NCI-H1092 (cell line): ENCODE results near the gene RORC.
"Not testable (repeated sequence)": the region's sequence is repeated elsewhere in the genome, so short reads cannot be mapped to it uniquely, and the experiment has no call there.

ENCODE experiments used
- DNase-seq: peaks from one replicate; lab custom pipeline; 2025; lab: John Stamatoyannopoulos, UW

Gene RORC

DNA sequence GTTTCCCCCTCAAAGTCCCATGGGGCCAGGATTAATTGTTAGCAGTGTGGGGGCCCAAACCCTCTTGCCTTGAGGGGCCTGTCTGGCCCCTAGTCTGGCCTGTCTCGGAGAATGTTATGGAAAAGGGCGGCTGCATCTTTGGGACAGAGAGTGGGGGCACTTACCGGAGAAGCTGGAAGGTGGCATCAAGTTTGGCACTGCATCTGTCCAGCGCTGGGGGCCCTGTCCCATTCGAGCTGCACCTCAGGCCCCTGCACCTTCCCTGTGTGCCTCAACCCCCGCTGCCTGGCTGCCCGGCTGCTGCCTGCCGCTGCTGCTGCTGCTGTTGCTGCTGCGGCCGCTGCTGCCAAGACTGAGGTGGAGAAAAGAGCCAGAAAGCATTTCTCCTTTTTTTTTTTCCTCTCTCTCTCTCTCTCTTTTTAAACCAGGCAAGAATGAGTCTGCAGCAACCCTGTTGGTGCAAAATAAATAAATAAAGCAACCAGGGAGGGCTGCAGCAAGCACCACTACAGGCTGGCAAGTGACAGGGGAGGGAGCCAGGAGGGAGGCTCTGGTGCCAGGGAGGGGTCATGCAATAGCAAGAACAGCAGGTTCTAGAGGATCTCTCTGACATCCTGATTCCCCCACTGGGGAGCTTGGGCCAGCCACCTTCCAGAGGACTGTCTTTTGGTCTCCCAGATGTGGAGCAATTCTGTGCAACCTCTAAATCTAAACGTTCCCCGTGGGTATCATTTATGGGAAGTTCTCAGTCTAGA, 26.4 kb downstream of the RORC start, which contains the start of gene LINGO4:
LINGO4 (minus strand) TSS at position 354 of the 755 bp plus-strand sequence. CDS start 2,715 bp downstream, outside the sequence.
- DNase-seq, result no peak

DNA sequence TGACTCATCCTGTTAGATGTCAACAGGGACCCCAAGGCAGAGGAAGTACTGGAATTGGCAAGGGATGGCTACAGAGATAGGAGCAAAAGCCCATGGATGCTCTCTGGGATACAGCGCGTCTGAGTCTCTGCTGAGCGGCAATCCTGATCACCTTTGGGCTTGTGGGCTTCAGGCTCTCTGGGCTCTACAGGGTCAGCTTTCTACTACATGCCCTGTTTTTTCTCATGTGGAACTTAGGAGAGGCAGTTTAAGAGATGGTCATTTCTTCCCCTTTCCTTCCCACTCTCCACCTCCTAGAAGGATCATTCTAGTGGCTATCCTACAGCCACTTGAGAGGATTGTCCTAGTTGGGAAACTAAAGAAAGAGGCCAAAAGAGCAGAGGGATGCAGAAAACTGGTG, 27.7 kb downstream of the RORC start:
- no peak for DNase-seq

DNA sequence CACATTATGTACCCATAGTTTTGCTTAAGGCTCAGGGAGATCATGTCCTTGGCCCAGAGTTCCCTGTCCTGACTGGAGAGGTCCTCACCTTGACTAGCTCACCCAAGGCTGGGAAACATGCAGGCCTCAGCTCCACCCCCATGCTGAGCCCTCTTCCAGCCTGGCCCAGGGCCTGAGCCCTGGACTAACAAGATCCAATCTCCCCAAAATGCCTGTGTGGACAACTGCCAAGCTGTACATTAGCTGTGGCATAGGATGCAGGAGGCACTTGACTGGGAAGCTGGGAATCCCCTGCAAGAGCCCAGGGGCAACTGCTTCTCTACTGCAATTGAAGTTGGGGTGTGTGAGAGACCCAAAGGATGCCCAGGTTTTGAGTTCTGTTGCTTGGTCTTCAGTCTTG, 28.4 kb downstream of the RORC start:
- peak; percentile 31 for DNase-seq

DNA sequence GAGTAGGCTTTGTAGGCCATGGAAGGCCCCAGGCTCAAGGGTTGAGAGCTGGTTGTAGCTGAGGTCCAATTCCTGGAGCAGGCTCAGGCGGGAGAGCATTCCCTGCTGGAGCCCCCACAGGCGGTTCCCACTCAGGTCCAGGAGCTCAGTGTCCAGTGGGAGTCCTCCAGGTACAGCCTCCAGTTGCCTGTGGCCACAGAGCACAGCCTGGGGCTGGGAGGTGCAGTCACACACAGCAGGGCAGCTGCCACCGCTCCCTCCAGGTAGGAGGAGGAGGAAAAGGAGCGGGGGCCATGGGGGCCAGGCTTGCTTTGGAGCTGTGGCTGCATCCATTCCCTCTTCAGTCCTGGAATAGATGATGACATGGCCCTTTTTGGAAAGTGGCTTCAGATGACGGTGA, 29.2 kb downstream of the RORC start:
- no peak for DNase-seq

DNA sequence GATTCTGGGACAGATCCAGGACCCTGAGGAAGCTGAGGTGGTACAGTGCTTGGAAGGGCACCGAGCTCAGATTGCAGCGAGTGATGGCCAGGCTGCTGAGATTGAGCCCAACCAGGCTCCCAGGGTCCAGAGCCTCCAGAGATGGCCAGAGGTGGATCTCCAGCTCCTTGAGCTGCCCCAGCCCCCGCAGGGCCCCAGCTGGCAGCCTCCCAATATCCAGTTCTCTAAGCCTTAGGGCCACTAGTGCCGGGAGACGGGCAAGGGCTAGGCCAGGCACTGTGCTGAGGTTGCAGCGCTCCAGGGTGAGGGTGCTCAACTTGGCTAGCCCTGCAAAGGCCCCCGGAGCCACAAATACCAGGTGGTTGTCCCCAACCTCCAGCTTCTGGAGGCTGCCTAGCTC, 29.8 kb downstream of the RORC start:
- DNase-seq, result no peak

DNA sequence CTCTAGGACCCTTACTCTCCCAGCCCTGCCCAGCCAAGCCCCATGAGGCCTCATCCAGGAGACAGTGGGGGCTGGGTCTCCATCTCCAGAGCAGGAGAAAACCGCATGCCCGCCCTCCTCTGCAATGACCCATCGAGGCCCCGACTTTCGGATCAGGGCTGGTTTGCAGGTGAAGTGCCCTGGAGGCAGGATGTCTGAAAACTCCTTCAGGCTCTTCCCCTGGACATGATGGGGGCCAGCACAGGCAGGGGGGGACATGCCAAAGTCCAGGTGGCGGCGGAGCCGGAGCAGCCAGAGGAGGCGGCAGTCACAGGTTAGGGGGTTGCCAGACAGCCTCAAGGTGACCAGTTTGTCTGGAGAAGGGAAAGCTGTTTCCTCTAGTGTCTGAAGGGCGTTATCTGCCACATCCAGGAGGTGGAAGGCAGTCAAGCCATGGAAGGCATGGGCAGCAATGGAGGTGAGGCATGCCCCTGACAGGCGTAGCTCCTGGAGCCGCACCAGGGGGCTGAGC, 30.2 kb downstream of the RORC start:
- DNase-seq, result no peak

DNA sequence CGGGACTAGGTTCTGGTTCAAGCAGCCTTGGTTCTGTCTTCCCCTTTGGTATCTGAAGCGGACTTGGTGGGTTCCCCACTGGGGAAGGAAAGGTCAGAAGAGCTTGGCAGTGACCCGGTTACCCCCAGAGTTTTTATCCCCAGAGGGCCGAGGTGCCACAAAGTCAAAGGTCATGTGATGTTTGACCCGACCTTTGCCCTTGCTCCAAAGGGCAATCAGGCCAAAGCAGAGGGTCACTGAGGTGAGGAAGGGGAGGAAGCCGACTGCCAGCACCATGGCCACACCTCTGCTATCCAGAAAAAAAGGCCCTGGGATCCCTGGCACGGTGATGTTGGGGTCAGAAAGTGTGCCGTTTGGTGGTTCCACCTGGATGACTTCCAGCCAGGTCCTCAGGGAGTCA, 30.8 kb downstream of the RORC start:
- DNase-seq, result no peak

DNA sequence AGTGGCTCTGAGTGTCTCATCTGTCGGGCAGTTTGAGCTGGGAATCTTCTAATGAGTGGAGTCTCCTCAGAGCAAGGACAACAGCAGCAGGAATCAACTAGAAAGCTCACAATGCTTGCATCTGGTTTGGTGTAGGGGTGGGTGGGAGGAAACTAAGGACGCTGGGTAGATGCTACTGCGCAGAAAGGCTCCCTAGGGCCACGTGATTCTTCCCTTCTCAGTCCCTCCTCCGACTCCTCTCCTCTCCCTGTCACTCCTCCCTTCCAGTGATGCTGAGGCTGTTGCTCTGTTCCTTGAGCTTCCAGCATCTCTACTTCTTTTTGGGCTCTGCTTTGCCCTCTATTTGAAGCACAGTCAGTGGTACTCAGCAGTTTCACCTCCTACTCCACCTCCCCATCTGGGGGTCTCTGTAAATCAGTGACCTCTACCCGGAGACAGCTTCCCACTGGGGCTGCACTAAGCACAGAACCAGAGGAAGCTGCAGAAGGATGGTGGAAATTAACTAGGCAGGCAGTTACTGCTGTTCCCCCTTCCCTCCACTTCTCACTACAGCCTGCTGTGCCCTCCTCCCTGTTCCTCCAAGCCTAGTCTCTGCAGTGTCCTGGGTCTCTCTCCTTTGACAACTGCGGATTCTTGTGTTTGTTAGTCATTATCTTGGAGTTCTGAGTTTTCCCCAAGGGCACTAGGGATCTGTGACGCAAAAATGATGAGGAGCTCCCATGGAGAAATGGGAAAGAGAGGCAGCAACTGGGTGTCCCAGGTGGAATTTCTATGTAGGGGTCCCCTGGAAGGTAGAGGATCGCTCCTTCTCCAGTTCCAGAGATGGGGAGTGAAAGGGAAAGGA, 32.2 kb downstream of the RORC start:
- no peak for DNase-seq

DNA sequence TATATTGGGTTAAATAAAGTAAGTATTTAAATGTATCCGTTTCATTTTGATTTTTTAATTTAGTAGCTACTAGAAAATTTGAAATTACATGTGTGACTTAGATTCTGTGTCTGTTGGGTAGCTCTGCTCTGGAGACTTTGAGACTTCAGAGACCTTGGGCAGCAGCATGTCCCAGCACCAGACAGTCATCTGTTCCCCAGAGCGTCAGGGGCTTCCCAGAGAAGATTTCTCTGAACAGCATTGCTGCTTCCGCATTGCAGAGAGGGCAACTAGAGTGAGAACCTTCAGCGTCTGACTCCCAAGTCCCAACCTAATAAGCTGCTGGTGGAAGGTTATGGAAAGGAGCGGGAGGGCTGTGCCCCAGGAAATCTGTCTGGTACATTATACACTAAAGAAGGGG, 33.0 kb downstream of the RORC start:
- no peak for DNase-seq

DNA sequence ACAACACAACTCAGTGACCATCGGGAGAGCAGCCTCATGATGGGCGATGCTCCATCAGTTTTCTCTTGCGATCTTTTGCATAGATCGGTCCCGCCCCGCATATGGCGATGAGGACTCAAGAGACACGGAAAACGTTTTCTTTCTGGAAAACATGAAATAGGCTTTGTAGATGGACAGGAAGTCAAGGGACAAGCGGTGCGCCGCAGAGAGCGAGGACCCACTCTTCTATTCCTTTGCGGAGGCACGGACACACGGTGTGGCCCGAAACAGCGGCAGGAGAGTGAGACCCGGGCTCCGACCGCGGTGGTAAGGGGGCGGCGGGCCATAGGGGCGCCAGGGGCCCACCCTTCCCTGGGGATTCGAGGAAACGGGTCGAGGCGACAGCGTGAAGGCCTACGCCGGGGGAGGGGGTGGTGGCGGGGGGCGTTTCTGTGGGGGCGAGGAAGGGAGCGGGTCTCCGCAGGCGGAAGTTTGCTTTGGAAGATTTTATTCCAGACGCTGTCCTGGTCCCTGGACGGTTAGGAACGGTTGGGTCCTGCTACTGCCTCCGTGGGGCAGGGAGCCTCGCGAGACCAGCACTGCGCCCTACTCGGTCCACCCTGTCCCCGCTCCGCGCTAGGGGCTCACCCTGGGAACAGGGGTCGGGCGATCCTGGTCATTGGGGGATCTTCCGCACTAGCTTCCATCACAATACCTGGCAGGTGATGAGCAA, 40.5 kb downstream of the RORC start:
- peak; percentile 4 for DNase-seq

DNA sequence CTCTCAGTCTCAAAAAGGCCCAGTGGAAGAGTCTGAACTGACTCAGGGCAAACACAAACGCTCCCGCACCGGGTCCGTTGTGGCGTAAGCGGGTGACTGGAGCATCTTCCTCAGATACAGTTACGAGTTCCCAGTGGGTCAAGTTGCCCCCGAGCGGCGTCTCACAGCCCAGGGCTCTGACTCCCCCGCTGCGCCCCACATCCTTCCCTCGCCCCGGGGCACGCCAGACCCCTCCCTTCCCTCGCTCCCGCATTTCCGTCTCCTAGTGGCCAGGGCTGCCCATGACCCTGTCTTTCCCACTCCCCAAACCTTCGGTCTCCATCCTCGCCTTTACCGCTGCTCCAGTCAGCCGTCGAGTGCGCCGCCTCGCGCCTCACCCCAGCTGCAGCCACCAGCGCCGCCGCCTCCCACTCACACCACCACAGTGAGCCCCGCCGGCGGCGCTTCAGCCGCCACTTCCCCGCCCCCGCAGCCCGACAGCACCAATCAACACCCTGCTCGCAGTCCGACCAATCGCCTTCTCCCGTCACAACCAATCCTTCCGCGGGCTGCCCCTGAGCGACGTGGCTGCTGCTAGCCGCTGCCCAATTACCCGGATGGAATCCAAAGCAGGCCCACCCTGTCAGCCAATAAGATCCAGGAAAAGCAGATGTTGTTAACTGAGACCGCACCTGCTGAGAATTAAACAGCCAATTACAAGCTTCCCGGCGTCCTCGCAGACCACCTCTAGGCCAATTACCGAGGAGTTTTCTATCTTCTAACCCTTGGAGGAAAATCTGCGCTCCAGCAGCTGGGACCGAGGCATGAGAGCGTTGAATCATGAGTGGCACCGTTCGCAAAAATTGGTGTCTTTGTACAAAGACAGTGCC, 41.3 kb downstream of the RORC start, which contains the start of gene TDRKH:
TDRKH (minus strand) TSS at position 430 of the 869 bp plus-strand sequence. CDS start 7,478 bp downstream, outside the sequence.
- peak; percentile 99 for DNase-seq

DNA sequence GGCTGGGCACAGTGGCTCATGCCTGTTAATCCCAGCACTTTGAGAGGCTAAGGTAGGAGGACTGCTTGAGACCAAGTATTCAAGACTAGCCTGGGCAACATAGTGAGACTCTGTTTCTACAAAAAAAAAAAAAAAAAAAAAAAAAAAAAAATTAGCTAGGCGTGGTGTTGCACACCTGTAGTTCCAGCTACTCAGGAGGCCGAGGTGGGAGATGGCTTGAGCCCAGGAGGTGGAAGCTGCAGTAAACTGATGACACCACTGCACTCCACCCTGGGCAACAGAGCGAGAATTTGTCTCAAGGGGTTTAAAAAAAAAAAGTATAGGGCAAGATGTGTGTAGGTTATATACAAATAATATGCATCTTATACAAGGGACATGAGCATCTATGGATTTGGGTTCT, 43.9 kb downstream of the RORC start:
- DNase-seq, result no peak

DNA sequence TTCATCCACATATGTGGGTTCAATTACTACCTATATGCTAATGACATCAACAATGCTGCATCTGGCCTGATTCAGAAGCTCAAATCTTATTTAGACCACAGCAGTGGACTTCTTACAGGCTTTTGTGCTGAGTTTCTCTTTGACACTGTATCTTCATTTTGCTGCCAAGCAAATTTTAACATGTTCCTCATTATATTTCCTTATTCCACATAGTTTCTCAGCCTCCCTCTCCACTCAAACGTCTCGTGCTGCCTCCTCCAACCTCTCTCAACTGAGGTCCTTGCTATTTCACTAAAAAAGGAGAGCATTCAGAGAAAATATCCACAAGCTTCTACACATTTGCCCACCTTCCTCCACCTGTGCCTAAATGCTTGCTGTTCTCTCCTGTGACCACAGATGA, 47.8 kb downstream of the RORC start:
- DNase-seq, result no peak

DNA sequence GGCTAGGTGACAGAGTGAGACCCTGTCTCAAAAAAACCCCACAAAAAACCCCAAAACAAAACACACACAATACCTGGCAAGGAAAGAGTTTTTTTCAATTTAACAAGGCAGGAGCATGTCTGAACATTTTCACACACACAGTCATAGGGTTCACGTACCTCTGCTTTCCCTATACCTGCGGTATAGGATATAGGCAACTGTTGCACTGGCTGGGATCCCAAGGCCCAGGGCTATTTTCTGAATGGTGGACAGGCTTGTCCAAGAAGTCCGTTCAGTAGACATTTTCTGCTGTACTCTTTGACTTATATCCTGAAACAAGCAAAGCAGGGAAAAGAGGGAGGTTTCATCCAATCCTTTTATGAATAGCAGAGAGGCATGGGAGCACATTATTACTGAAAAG, 48.9 kb downstream of the RORC start:
- DNase-seq, result no peak

DNA sequence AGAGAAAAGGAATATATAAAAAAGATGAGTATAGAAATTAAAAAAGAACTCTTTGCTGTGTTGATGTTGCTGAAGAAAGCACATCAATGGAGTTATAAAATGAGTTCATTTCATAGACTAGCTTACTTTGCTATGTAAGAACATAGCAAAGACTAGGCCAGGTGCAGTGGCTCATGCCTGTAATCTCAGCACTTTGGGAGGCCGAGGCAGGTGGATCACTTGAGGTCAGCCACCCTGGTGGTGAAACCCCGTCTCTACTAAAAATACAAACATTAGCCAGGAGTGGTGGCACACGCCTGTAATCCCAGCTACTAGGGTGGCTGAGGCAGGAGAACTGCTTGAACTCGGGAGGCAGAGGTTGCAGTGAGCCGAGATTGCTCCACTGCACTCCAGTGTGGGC, 49.6 kb downstream of the RORC start:
- not testable (repeated sequence) for DNase-seq

DNA sequence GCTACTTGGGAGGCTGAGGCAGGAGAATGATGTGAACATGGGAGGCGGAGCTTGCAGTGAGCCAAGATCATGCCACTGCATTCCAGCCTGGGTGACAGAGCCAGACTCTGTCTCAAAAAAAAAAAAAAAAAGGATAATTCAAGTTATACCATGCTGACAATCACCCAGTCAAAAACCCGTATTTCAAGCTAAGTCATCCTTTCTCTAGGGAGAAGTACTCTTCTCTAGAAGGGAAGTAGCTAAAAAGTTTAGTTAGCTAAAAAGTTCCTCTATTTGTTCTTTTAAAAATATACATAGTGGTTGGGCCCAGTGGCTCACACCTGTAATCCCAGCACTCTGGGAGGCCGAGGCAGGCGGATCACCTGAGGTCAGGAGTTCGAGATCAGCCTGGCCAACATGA, 50.9 kb downstream of the RORC start:
- not testable (repeated sequence) for DNase-seq

DNA sequence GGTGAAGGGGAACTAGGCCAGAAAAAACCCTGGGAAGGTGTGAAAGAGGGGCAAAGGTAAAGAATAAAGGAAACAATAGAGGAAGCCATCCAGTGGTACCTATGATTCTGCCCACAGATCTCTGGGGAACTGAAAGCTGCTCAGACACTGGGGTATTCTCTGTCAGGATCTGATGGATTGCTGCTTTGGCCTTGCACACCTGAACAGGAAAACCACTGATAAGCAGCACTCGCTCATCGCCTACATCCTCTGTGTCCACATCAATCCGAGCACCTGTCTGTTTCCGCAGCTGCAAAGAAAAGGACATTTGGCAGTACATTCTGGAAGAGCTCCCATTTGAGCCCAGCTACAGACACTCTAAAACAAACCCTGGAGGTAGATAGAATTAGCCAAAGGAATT, 51.8 kb downstream of the RORC start:
- no peak for DNase-seq

DNA sequence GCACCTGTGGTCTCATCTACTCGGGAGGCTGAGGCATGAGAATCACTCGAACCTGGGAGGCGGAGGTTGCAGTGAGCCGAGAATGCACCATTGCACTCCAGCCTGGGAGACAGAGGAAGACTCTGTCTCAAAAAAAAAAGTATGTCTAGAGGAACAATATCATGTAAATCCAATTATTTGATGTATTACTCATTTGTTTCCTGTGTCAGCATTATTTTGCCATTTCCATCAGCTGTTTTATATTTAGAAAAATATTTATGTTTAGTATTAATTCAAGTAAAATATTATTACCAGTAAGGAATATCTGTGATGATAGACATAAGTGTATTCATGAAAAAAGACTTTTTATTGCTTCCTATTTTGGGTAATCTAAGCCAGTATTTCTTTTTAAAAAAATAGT, 54.3 kb downstream of the RORC start:
- no peak for DNase-seq

DNA sequence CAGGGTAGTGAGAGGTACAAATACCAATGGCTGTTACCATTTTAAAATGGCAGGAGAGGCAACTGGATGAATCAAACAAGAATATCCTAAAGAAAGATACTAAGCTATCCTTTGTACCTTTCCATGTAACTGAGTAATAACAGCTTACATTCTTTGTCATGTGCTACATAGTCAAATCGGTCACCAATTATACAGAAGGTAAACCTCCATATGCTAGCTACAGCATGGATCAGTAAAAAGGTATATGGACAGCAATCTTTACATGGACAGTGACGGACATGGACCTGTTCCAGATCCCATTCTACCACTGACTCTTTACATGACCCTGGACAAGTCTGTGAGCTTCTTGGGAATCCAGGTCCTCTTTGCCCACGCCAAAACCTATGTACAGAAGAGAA, 54.9 kb downstream of the RORC start:
- no peak for DNase-seq

DNA sequence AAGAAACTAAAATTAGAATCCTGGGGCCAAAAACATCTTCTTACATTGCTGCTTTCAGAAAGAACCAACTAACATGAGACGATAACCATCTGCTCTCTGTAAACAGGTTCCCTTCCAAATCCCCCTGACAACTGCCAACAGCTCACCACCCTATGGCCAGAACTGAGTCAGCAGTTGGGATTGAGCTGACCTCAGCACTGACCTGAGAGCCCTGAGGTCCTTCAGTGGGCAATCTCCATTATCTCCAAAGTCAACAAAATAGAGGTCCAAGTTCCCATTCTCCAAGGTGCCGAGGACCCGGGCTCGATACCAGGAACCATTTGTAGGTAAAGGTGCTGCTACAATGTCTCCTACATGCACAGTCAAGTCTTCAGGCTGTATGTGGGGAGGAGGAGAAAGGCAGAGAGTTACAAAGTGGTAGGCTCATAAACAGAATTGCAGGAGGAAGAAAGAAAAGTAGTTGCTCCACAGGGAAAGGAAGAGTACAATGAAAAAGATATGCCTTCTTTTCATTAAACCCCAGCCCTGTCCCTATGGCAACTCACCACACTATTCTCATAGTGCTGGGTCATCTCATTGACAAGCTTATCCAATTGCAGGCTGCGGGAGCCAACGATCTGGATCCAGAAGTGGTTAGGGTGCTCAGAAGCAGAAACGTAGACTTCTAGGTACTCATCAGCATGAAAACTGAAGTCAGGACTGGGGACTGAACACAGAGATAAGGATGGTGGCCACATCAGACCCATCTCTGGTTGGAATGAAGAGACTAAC, 55.5 kb downstream of the RORC start:
- no peak for DNase-seq
